ENCODE data around the gene BICRAL. TPM values are rescaled to one million over a fixed set of nuclear protein-coding genes. Genes with fewer than 3 reads are reported as not detected.
"Not testable (repeated sequence)": the region's sequence is repeated elsewhere in the genome, so short reads cannot be mapped to it uniquely, and the experiment has no call there.

The BICRAL gene
- total and polyA plus RNA-seq, 2 experiments from 2014 or later, result 2.5 to 5.4 TPM

DNA sequence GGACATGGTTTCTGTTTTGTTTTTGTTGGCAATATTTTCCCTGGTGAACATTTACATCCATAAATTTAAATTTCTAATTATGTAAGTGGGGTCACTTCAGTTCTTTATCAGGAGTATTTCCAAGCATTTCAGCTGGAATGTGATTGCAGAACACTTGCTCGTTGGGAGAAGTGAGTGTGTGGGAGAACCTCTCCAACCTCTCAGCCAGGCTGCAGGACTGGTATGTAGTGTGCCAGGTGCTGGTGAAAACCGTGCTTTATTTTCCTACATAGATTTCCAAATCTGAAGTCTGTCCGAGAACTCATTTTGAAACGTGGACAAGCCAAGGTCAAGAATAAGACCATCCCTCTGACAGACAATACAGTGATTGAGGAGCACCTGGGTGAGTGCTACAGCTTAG is 103.8 kb downstream of the BICRAL start:
- no peaks in the 10 kb centered on the region for H3K9me2 ChIP-seq (ENCODE audit: insufficient read depth)
- H3K4me3 ChIP-seq, result no peak overlapping the region
- in situ Hi-C loops (cut with MboI), result no loop called here
- no peak overlapping the region for H2AFZ ChIP-seq
- DNase-seq, result no peak
- H3K27me3 ChIP-seq (replicated peaks; ENCODE audit: insufficient read depth), result no peaks in the 10 kb centered on the region
- peaks cover 61% of the 10 kb centered on the region for H3K79me2 ChIP-seq (ENCODE audit: insufficient read depth)
- peaks cover 42% of the 10 kb centered on the region for H3K36me3 ChIP-seq (ENCODE audit: low read depth)
- TF ChIP-seq EZH2 (IDR thresholded peaks at IDR 0.05; ENCODE audit: insufficient read depth, poor library complexity, severe bottlenecking) (no peak), EZH2phosphoT487 (IDR thresholded peaks at IDR 0.05; ENCODE audit: insufficient read depth, low read depth) (no peak)
- H3F3A ChIP-seq (ENCODE audit: insufficient read depth), result peaks cover 49% of the 10 kb centered on the region
- peaks cover 25% of the 10 kb centered on the region for H3K4me1 ChIP-seq (ENCODE audit: insufficient read depth)
- no peak overlapping the region for H3K9ac ChIP-seq
- 82 to 88% methylated on average over 4 of the region's 4 CpGs for WGBS, 2 experiments (ENCODE audit: low coverage in 1 of 2, low lambda C conversion rate in 2 of 2, missing lambda C conversion rate in 2 of 2)
- H3K9me3 ChIP-seq (ENCODE audit: low read depth), result no peaks in the 10 kb centered on the region
- no peak overlapping the region for H3K4me2 ChIP-seq (ENCODE audit: unreplicated experiment)
- no peaks in the 10 kb centered on the region for H4K20me1 ChIP-seq (ENCODE audit: insufficient read depth)
- no peak overlapping the region for H3K27ac ChIP-seq

DNA sequence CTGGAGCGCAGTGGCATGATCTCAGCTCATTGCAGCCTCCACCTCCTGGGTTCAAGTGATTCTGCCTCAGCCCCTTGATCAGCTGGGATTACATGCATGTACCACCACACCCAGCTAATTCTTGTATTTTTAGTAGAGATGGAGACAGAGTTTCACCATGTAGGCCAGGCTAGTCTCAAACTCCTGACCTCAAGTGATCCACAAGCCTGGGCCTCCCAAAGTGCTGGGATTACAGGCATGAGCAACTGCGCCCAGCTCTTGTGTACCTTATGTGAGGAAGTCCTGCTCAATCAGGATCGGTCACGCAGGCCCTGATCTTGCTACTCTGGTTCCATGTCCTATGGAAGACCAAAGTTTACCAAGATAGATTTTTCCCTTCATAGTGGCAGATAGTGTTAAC is 106.3 kb downstream of the BICRAL start:
- H3K9ac ChIP-seq; in situ Hi-C loops (cut with MboI): not testable (repeated sequence)
- WGBS, 2 experiments (ENCODE audit: low coverage in 1 of 2, low lambda C conversion rate in 2 of 2, missing lambda C conversion rate in 2 of 2), result 76 to 84% methylated on average over 4 of the region's 4 CpGs

DNA sequence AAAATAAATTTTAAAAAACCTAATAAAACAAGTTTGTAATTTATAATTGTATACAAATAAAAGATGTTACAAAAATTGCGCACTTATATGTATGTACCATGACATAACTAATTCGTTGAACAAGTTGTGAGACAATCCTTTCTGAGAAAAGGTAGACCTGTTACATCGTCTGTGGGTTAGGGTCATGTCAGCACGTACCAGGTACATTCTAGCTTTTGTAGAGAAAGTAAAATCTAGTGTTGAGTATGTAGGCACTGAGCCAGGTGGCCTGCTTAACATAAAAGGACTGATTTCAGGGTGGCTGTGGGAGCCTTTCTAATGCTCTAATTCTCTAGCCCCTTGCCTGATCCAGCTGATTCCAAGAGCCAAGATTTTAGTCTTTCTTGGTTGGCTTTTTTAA is 108.0 kb downstream of the BICRAL start:
- WGBS, 2 experiments (ENCODE audit: low coverage in 1 of 2, low lambda C conversion rate in 2 of 2, missing lambda C conversion rate in 2 of 2), result 61 to 66% methylated on average over 4 of the region's 4 CpGs
- H3K36me3 ChIP-seq (ENCODE audit: low read depth), result peaks cover 15% of the 10 kb centered on the region
- no peaks in the 10 kb centered on the region for H3K9me3 ChIP-seq (ENCODE audit: low read depth)
- DNase-seq, result no peak
- peak overlapping the region; percentile 78 for H3K4me2 ChIP-seq (ENCODE audit: unreplicated experiment)
- peak overlapping the region; percentile 94 for H3K27ac ChIP-seq
- H3K27me3 ChIP-seq (replicated peaks; ENCODE audit: insufficient read depth), result no peaks in the 10 kb centered on the region
- no peaks in the 10 kb centered on the region for H4K20me1 ChIP-seq (ENCODE audit: insufficient read depth)
- peak overlapping the region; percentile 86 for H3K4me3 ChIP-seq
- no peak overlapping the region for H2AFZ ChIP-seq
- no peaks in the 10 kb centered on the region for H3K9me2 ChIP-seq (ENCODE audit: insufficient read depth)
- in situ Hi-C loops (cut with MboI), result no loop called here
- peak overlapping the region; percentile 93 for H3K9ac ChIP-seq
- peaks cover 20% of the 10 kb centered on the region for H3K79me2 ChIP-seq (ENCODE audit: insufficient read depth)
- H3F3A ChIP-seq (ENCODE audit: insufficient read depth), result peaks cover 35% of the 10 kb centered on the region
- TF ChIP-seq EZH2 (IDR thresholded peaks at IDR 0.05; ENCODE audit: insufficient read depth, poor library complexity, severe bottlenecking), result no peak
- no peak for TF ChIP-seq EZH2phosphoT487 (IDR thresholded peaks at IDR 0.05; ENCODE audit: insufficient read depth, low read depth)
- peaks cover 13% of the 10 kb centered on the region for H3K4me1 ChIP-seq (ENCODE audit: insufficient read depth)

More for the DNA sequence above, 106.3 kb downstream of the BICRAL start:
- not testable (repeated sequence) for H3K4me2 ChIP-seq (ENCODE audit: unreplicated experiment); H3K9me2 ChIP-seq (ENCODE audit: insufficient read depth); H3K27me3 ChIP-seq (replicated peaks; ENCODE audit: insufficient read depth); H3K4me3 ChIP-seq; DNase-seq; H4K20me1 ChIP-seq (ENCODE audit: insufficient read depth); H3K9me3 ChIP-seq (ENCODE audit: low read depth); H2AFZ ChIP-seq
- Histone ChIP-seq H3F3A (ENCODE audit: insufficient read depth) (peaks cover 45% of the 10 kb centered on the region), H3K4me1 (ENCODE audit: insufficient read depth) (peaks cover 13% of the 10 kb centered on the region), H3K79me2 (ENCODE audit: insufficient read depth) (peaks cover 36% of the 10 kb centered on the region), H3K36me3 (ENCODE audit: low read depth) (peaks cover 31% of the 10 kb centered on the region), H3K27ac (peak overlapping the region; percentile 94; the same call in 1 of the 2 replicates)

DNA sequence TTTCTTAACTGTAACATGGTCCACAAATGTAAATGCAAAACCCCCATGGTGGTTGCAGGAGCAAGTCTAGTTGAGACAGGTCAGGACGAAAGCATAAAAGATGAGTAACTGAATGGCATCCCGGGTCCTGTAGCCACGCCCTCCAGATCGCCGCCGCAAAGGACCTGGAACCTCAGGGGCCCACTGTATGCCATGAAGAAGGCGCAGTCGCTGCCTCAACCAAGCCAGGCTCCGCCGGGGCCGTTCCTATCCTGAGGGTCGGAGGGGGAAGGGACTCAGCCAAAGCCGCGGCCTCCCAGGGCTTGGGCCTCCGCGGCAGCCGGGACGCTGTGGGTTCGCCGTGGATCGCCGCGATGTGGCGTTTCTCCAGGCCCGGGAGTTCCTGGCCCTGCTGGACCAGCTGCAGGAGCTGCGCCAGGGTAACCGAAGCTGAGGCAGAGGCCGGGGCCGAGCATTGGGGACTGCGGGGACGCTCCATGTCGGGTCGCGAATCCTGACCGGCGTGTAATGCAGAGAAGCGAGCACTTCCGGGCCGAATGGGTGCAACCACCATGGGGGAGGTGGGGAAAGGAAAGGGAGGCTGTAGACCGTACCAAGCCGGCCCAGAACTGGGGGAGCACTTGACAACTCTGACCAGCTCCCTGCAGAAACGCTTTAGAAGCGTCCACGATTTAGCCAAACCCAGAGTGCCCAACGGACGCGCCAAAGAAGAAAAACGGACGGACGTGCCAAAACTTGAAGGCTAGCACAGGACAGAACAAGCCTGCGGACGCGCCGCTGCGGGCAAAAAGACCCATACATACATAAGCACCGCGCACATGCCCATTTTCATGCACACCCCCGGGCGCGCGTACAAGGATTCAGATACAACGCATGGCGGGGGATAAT is 108.7 kb downstream of the BICRAL start:
- Histone ChIP-seq H3K27ac (peak overlapping the region; percentile 94), H3K27me3 (replicated peaks; ENCODE audit: insufficient read depth) (no peaks in the 10 kb centered on the region), H3K4me1 (ENCODE audit: insufficient read depth) (peaks cover 13% of the 10 kb centered on the region), H2AFZ (peak overlapping the region; percentile 94), H3K9ac (peak overlapping the region; percentile 93), H3K36me3 (ENCODE audit: low read depth) (peaks cover 8% of the 10 kb centered on the region), H3K4me3 (peak overlapping the region; percentile 86), H4K20me1 (ENCODE audit: insufficient read depth) (no peaks in the 10 kb centered on the region), H3K4me2 (ENCODE audit: unreplicated experiment) (peak overlapping the region; percentile 78), H3K9me2 (ENCODE audit: insufficient read depth) (no peaks in the 10 kb centered on the region), H3K9me3 (ENCODE audit: low read depth) (no peaks in the 10 kb centered on the region), H3K79me2 (ENCODE audit: insufficient read depth) (peaks cover 15% of the 10 kb centered on the region), H3F3A (ENCODE audit: insufficient read depth) (peaks cover 29% of the 10 kb centered on the region)
- in situ Hi-C loops (cut with MboI), result no loop called here
- TF ChIP-seq EZH2phosphoT487 (IDR thresholded peaks at IDR 0.05; ENCODE audit: insufficient read depth, low read depth) (no peak), EZH2 (IDR thresholded peaks at IDR 0.05; ENCODE audit: insufficient read depth, poor library complexity, severe bottlenecking) (no peak)
- WGBS, 2 experiments (ENCODE audit: low coverage in 1 of 2, low lambda C conversion rate in 2 of 2, missing lambda C conversion rate in 2 of 2), result 1 to 2% methylated on average over 61 to 63 of the region's 63 CpGs
- peak; percentile 97 for DNase-seq
